GM12878 (cell line): ENCODE measurements around the gene WDR17.

Source experiments
- BRCA1 ChIP-seq: IDR thresholded peaks from 2 replicates; pipeline ENCODE4 v1.6.1; 2011; ENCODE audit warnings: low read depth, low read length, improper control_type of control experiment
- EP300 ChIP-seq, 2 experiments: fragments of 150-350 bp in 1 of 2; IDR thresholded peaks; 2 replicates each; pipeline ENCODE4 v1.6.1; 2011 to 2012; ENCODE audit warnings: low read depth in 2 of 2, low read length in 2 of 2, borderline replicate concordance in 1 of 2, improper control_type of control experiment in 1 of 2, inconsistent platforms in 1 of 2; ENCODE audit not compliant: control insufficient read depth in 1 of 2
- KDM1A ChIP-seq: fragments of 200-600 bp; sonication (generic); IDR thresholded peaks from 2 replicates; pipeline ENCODE4 v1.6.1; 2016; ENCODE audit warnings: borderline replicate concordance
- NFYB ChIP-seq: IDR thresholded peaks from 2 replicates; pipeline ENCODE4 v1.6.1; 2011; ENCODE audit warnings: low read depth, mild to moderate bottlenecking, low read length, improper control_type of control experiment, moderate library complexity; ENCODE audit not compliant: insufficient read depth
- POLR2AphosphoS5 ChIP-seq: IDR thresholded peaks from 2 replicates; pipeline ENCODE4 v1.6.1; 2011; ENCODE audit warnings: mild to moderate bottlenecking, low read length, inconsistent platforms
- SIN3A ChIP-seq: IDR thresholded peaks from 2 replicates; pipeline ENCODE4 v1.6.1; 2012; ENCODE audit warnings: low read depth, low read length, improper control_type of control experiment
- TAF1 ChIP-seq: IDR thresholded peaks from 2 replicates; pipeline ENCODE4 v1.6.1; 2011; ENCODE audit warnings: mild to moderate bottlenecking, low read depth, low read length, borderline replicate concordance
- USF1 ChIP-seq: IDR thresholded peaks from 2 replicates; pipeline ENCODE4 v1.6.1; 2011; ENCODE audit warnings: borderline replicate concordance, low read depth, mild to moderate bottlenecking, moderate library complexity, mixed read lengths, low read length; ENCODE audit not compliant: insufficient read depth; ENCODE audit errors: extremely low read length
- ZNF274 ChIP-seq: IDR thresholded peaks from one replicate; pipeline ENCODE4 v1.8.0; 2011; ENCODE audit not compliant: insufficient read length, insufficient read depth
- TF ChIP-seq, protein P1 (sequence below), 3 experiments: IDR thresholded peaks in 2 of 3; conservative IDR thresholded peaks in 1 of 3; 2 replicates each; pipeline ENCODE4 v1.5.1; 2011; ENCODE audit warnings: low read depth in 3 of 3, low read length in 3 of 3, mild to moderate bottlenecking in 3 of 3, control low read depth in 2 of 3, moderate library complexity in 2 of 3, inconsistent platforms in 1 of 3, mixed read lengths in 1 of 3; ENCODE audit not compliant: control insufficient read depth in 2 of 3, insufficient read depth in 1 of 3; ENCODE audit errors: extremely low read depth in 1 of 3
- TF ChIP-seq, protein P2 (sequence below): IDR thresholded peaks from 2 replicates; pipeline ENCODE4 v1.6.1; 2012; ENCODE audit warnings: mild to moderate bottlenecking, low read depth, low read length

DNA sequence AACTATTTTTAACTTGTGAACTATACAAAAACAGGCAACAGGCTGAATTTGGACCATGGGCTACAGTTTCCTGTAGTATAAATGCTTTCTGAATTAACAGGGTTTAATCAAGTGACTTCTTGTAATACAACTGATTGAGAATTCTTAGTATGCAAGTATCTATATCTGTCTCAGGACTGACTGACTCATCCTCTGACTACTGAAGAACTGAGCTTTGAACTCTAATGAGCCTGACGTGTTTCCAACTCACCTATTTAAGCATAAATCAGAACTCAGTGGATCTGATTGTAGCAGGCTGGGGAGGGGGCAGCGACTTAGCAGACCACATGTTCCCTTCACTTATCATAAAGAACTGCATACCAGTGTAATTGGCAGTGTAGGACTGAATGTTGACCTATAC lies 122.0 kb downstream of the WDR17 start:
- TF ChIP-seq, protein P1, sequence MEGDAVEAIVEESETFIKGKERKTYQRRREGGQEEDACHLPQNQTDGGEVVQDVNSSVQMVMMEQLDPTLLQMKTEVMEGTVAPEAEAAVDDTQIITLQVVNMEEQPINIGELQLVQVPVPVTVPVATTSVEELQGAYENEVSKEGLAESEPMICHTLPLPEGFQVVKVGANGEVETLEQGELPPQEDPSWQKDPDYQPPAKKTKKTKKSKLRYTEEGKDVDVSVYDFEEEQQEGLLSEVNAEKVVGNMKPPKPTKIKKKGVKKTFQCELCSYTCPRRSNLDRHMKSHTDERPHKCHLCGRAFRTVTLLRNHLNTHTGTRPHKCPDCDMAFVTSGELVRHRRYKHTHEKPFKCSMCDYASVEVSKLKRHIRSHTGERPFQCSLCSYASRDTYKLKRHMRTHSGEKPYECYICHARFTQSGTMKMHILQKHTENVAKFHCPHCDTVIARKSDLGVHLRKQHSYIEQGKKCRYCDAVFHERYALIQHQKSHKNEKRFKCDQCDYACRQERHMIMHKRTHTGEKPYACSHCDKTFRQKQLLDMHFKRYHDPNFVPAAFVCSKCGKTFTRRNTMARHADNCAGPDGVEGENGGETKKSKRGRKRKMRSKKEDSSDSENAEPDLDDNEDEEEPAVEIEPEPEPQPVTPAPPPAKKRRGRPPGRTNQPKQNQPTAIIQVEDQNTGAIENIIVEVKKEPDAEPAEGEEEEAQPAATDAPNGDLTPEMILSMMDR (IDR thresholded peaks at IDR 0.05 in 2 of 3, conservative IDR thresholded peaks at IDR 0.05 in 1 of 3; ENCODE audit: control insufficient read depth in 2 of 3, extremely low read depth in 1 of 3, insufficient read depth in 1 of 3, low read depth in 3 of 3, low read length in 3 of 3), result no peak
- no peak for TF ChIP-seq POLR2AphosphoS5
- TF ChIP-seq ZNF274, result no peak
- TF ChIP-seq, protein P2, sequence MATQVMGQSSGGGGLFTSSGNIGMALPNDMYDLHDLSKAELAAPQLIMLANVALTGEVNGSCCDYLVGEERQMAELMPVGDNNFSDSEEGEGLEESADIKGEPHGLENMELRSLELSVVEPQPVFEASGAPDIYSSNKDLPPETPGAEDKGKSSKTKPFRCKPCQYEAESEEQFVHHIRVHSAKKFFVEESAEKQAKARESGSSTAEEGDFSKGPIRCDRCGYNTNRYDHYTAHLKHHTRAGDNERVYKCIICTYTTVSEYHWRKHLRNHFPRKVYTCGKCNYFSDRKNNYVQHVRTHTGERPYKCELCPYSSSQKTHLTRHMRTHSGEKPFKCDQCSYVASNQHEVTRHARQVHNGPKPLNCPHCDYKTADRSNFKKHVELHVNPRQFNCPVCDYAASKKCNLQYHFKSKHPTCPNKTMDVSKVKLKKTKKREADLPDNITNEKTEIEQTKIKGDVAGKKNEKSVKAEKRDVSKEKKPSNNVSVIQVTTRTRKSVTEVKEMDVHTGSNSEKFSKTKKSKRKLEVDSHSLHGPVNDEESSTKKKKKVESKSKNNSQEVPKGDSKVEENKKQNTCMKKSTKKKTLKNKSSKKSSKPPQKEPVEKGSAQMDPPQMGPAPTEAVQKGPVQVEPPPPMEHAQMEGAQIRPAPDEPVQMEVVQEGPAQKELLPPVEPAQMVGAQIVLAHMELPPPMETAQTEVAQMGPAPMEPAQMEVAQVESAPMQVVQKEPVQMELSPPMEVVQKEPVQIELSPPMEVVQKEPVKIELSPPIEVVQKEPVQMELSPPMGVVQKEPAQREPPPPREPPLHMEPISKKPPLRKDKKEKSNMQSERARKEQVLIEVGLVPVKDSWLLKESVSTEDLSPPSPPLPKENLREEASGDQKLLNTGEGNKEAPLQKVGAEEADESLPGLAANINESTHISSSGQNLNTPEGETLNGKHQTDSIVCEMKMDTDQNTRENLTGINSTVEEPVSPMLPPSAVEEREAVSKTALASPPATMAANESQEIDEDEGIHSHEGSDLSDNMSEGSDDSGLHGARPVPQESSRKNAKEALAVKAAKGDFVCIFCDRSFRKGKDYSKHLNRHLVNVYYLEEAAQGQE, result no peak
- no peak for TF ChIP-seq USF1
- TF ChIP-seq KDM1A, result no peak
- no peak for TF ChIP-seq SIN3A
- no peak for TF ChIP-seq TAF1
- no peak for TF ChIP-seq EP300 (IDR thresholded peaks at IDR 0.05; ENCODE audit: borderline replicate concordance in 1 of 2, control insufficient read depth in 1 of 2, low read depth in 2 of 2, low read length in 2 of 2)
- no peak for TF ChIP-seq BRCA1
- TF ChIP-seq NFYB, result no peak
